ENCODE measurements around the gene MYO1D. TPM values are rescaled to one million over a fixed set of nuclear protein-coding genes. Genes with fewer than 3 reads are reported as not detected.

MYO1D gene
- polyA plus RNA-seq, 5 donors, result 19.8 to 26.5 (median 25.0) TPM

GRCh38 chr17:32515677-32516383 is 361.1 kb downstream of the MYO1D start:
- DNase-seq, result no peak

- DNase-seq, result no peak
These were observed 362.3 kb downstream of the MYO1D start for GRCh38 chr17:32514606-32515005.

GRCh38 chr17:32513579-32513978 is 363.3 kb downstream of the MYO1D start:
- no peak for DNase-seq

- no peak for DNase-seq
These were observed 364.6 kb downstream of the MYO1D start for GRCh38 chr17:32512328-32512727.

GRCh38 chr17:32510466-32510865 is 366.5 kb downstream of the MYO1D start:
- DNase-seq, result no peak

- DNase-seq, result no peak
These were observed 368.0 kb downstream of the MYO1D start for GRCh38 chr17:32508926-32509325.

- no peak for DNase-seq
These were observed 372.5 kb downstream of the MYO1D start for GRCh38 chr17:32504166-32504990.

GRCh38 chr17:32503251-32504165 is 373.4 kb downstream of the MYO1D start:
- DNase-seq, result no peak

- no peak for DNase-seq
These were observed 374.2 kb downstream of the MYO1D start for GRCh38 chr17:32502710-32503109.

GRCh38 chr17:32502013-32502412 is 374.9 kb downstream of the MYO1D start:
- no peak for DNase-seq

GRCh38 chr17:32498391-32498790 is 378.5 kb downstream of the MYO1D start:
- DNase-seq, result no peak

GRCh38 chr17:32497431-32498205 is 379.3 kb downstream of the MYO1D start:
- no peak for DNase-seq

- DNase-seq, result no peak
These were observed 380.4 kb downstream of the MYO1D start for GRCh38 chr17:32496395-32497073.

GRCh38 chr17:32495359-32496231 is 381.3 kb downstream of the MYO1D start:
- DNase-seq, result peak in 1 of 2 donors; percentile 36

GRCh38 chr17:32494621-32495358 is 382.1 kb downstream of the MYO1D start:
- DNase-seq, result no peak

GRCh38 chr17:32493976-32494513 is 382.9 kb downstream of the MYO1D start:
- DNase-seq, result no peak

- DNase-seq, result no peak
These were observed 383.4 kb downstream of the MYO1D start for GRCh38 chr17:32493571-32493970.

GRCh38 chr17:32492648-32493289 is 384.2 kb downstream of the MYO1D start:
- DNase-seq, result no peak
